K562 (cell line): ENCODE results near the gene IL1B. TPM values are rescaled to one million over a fixed set of nuclear protein-coding genes. Genes with fewer than 3 reads are reported as not detected.

Source experiments
- ATAC-seq: fragments of 200-7000 bp; cut with Tn5 transposase; 3 replicates; pipeline ENCODE4 v1.9.1; 2020; ENCODE audit warnings: moderate library complexity
- BruUV-seq: library from RNA; stranded (reverse); fragments of 400-500 nt; replicated peaks from 2 replicates; lab custom pipeline; 2021; lab: Mats Ljungman, UMichigan
- CTCF ChIA-PET: fragments of 300-600 bp; formaldehyde crosslinking; extraction: SDS; loops from one replicate; lab custom pipeline; 2021; ENCODE audit warnings: low intra/inter-chr PET ratio; lab: Yijun Ruan, JAX
- POLR2A ChIA-PET: fragments of 300-600, 350-650 bp; sonication (Branson Sonifier 250); formaldehyde crosslinking; extraction: SDS; loops from one replicate; lab custom pipeline; 2021; ENCODE audit warnings: antibody characterized with exemption, inconsistent platforms; lab: Yijun Ruan, JAX
- DNase-seq, 4 experiments: peaks; one replicate each; pipeline versions ENCODE4 v3.0.0 to v3.0.0-alpha.2; 2011 to 2018; ENCODE audit warnings: low spot score in 3 of 4, mixed read lengths in 3 of 4; ENCODE audit errors: extremely low read depth in 1 of 4
- FAIRE-seq: peaks from 2 replicates; lab custom pipeline; 2011; peaks lifted over from hg19 to GRCh38; lab: Jason Lieb, UNC
- H2AFZ ChIP-seq: 2 replicates; pipeline ENCODE4 v1.6.0; 2011; ENCODE audit warnings: low read depth, low read length, control low read depth, inconsistent platforms
- H3K27ac ChIP-seq: fragments of 200-600 bp; 3 replicates; pipeline ENCODE4 v1.8.0; 2011; ENCODE audit warnings: low read depth, mild to moderate bottlenecking, control low read depth, inconsistent platforms, low read length, moderate library complexity, mixed read lengths; ENCODE audit errors: extremely low read depth
- H3K27me3 ChIP-seq, 2 experiments: fragments of 300-600 bp in 1 of 2; 2 replicates in 1 of 2; 3 replicates in 1 of 2; pipeline versions ENCODE4 v1.6.0 to v1.8.0; 2011; ENCODE audit warnings: inconsistent platforms in 2 of 2, low read length in 2 of 2, mild to moderate bottlenecking in 1 of 2, mixed read lengths in 1 of 2, moderate library complexity in 1 of 2; ENCODE audit not compliant: control insufficient read depth in 2 of 2, insufficient read depth in 2 of 2
- H3K36me3 ChIP-seq: fragments of 300-600 bp; 3 replicates; pipeline ENCODE4 v1.8.0; 2011; ENCODE audit warnings: mild to moderate bottlenecking, low read length, inconsistent platforms; ENCODE audit not compliant: control insufficient read depth, insufficient read depth
- H3K4me1 ChIP-seq, 2 experiments: fragments of 200-600 bp in 1 of 2; replicated peaks in 1 of 2; 2 replicates in 1 of 2; 3 replicates in 1 of 2; pipeline versions ENCODE4 v1.5.1 to v1.8.0; 2011; ENCODE audit warnings: inconsistent platforms in 2 of 2, low read length in 2 of 2, mild to moderate bottlenecking in 1 of 2, mixed read lengths in 1 of 2, moderate library complexity in 1 of 2; ENCODE audit not compliant: control insufficient read depth in 2 of 2, insufficient read depth in 2 of 2
- H3K4me2 ChIP-seq: 2 replicates; pipeline ENCODE4 v1.6.1; 2011; ENCODE audit warnings: low read length, control low read depth, inconsistent platforms, mixed read lengths; ENCODE audit not compliant: insufficient read depth
- H3K4me3 ChIP-seq: fragments of 200-600 bp; sonication (generic), shearing (Covaris generic); 2 replicates; pipeline ENCODE4 v1.5.1; 2016; ENCODE audit warnings: control low read depth, inconsistent platforms
- H3K79me2 ChIP-seq: fragments of 200-600 bp; 3 replicates; pipeline ENCODE4 v1.8.0; 2011; ENCODE audit warnings: low read length, inconsistent platforms; ENCODE audit not compliant: control insufficient read depth, insufficient read depth
- H3K9ac ChIP-seq, 2 experiments: 2 replicates each; pipeline versions ENCODE4 v1.6.0 to v1.6.1; 2011; ENCODE audit warnings: low read depth in 2 of 2, low read length in 2 of 2, control low read depth in 1 of 2, inconsistent platforms in 1 of 2, mild to moderate bottlenecking in 1 of 2, mixed read lengths in 1 of 2; ENCODE audit not compliant: insufficient read depth in 1 of 2
- H3K9me1 ChIP-seq: one replicate; pipeline ENCODE4 v1.6.0; 2011; ENCODE audit warnings: inconsistent platforms, mild to moderate bottlenecking, low read length, moderate library complexity; ENCODE audit not compliant: control insufficient read depth, insufficient read depth
- H3K9me3 ChIP-seq: replicated peaks from 2 replicates; pipeline ENCODE4 v1.5.1; 2011; ENCODE audit warnings: low read depth, low read length, inconsistent platforms; ENCODE audit not compliant: control insufficient read depth, insufficient read depth
- H4K20me1 ChIP-seq: replicated peaks from 2 replicates; pipeline ENCODE4 v1.6.1; 2011; ENCODE audit warnings: low read length, inconsistent platforms, mixed read lengths; ENCODE audit not compliant: control insufficient read depth, insufficient read depth
- ARHGAP35 ChIP-seq: fragments of 450-650 bp; IDR thresholded peaks from 2 replicates; pipeline ENCODE4 v1.6.1; 2018; ENCODE audit not compliant: partially characterized antibody
- HOMEZ ChIP-seq: fragments of 250-450 bp; sonication (Bioruptor Pico); IDR thresholded peaks from 2 replicates; pipeline ENCODE4 v1.4.0; 2020; ENCODE audit warnings: mild to moderate bottlenecking, moderate library complexity
- ZBED1 ChIP-seq: IDR thresholded peaks from 2 replicates; pipeline ENCODE4 v1.6.1; 2014
- WGBS: fragments of 100-300 bp; shearing (Covaris generic); methylation state at CpG from one replicate; pipeline ENCODE4 v1.1.6; 2016; ENCODE audit warnings: low coverage, mixed read lengths; ENCODE audit not compliant: insufficient coverage; ENCODE audit errors: missing lambda C conversion rate; 5-methylcytosine and 5-hydroxymethylcytosine counted together
- in situ Hi-C: fragments of 300-500 bp; cut with MboI; formaldehyde crosslinking; loops from 4 replicates; pipeline ENCODE4 v1.15.0; 2018; ENCODE audit warnings: inconsistent platforms, mixed read lengths
- intact Hi-C: fragments of 100-400 bp; cut with micrococcal nuclease; formaldehyde crosslinking; loops from 2 replicates; pipeline ENCODE4 v1.14.2; 2022
- polyA plus RNA-seq, 8 experiments: library from polyadenylated mRNA; depleted of rRNA in 4 of 8; stranded (reverse) in 5 of 8; unstranded in 3 of 8; fragments of >200 nt; fragmentation: Nextera tagmentation in 2 of 8; fragmentation: Illumina TruSeq in 1 of 8; extraction: Ambion mirVana in 2 of 8; extraction: Trizol in 1 of 8; gene quantifications; 2 replicates each; pipeline versions ENCODE4 v1.2.1 to v1.2.3, GENCODE V29; 2011 to 2014; ENCODE audit warnings: inconsistent platforms in 1 of 8, missing spikeins in 1 of 8
- total RNA-seq, 7 experiments: library from RNA; depleted of rRNA in 6 of 7; stranded (reverse); fragments of >200 nt in 6 of 7; fragmentation: Illumina TruSeq in 2 of 7; extraction: Trizol in 2 of 7; gene quantifications; 2 replicates each; pipeline versions ENCODE4 v1.2.1 to v1.2.3, GENCODE V29; 2011 to 2021; ENCODE audit warnings: low replicate concordance in 1 of 7
- TF ChIP-seq, protein P1 (sequence below): sonication (generic); formaldehyde crosslinking; IDR thresholded peaks from 2 replicates; pipeline ENCODE4 v1.8.0; 2022; ENCODE audit warnings: mild to moderate bottlenecking, missing genetic modification reagents

Gene IL1B
- total and polyA plus RNA-seq, 9 of the 15 experiments (the other 6 are each of a cell fraction or from before 2014, with no cell fraction given): 0.29 TPM; not detected in 8

DNA sequence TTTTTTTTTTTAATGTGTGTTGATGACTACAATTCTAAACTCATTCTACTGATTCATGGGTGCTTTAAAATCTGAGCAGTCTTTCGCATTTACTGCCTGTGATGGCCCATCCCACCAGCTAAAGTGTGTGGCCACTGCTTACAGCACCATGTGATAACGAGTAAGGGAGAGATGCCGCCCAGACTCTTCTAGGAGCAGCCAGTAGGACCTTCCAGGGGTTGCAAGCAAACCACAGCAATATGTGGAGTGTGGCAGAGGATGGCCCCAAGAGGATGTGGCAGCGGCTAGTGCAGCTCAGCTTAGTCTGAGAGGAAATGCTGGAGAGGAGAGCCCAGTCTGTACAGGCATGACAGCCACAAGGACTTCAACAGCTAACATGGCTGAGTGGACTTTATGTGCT lies 14.9 kb downstream of the IL1B start:
- peaks cover 0 to 9% of the 10 kb centered on the region in 2 experiments; a peak in 1 of 5 replicates for H3K27me3 ChIP-seq
- no peak overlapping the region for H3K27ac ChIP-seq
- no peak overlapping the region for H3K9ac ChIP-seq
- no peaks in the 10 kb centered on the region for H4K20me1 ChIP-seq
- in situ Hi-C loops (no loop called here), intact Hi-C loops (no loop called here)
- CTCF ChIA-PET: no interaction called here
- TF ChIP-seq ZBED1 (no peak), HOMEZ (CRISPR knock-in tag) (no peak), ARHGAP35 (no peak)
- TF ChIP-seq, protein P1, sequence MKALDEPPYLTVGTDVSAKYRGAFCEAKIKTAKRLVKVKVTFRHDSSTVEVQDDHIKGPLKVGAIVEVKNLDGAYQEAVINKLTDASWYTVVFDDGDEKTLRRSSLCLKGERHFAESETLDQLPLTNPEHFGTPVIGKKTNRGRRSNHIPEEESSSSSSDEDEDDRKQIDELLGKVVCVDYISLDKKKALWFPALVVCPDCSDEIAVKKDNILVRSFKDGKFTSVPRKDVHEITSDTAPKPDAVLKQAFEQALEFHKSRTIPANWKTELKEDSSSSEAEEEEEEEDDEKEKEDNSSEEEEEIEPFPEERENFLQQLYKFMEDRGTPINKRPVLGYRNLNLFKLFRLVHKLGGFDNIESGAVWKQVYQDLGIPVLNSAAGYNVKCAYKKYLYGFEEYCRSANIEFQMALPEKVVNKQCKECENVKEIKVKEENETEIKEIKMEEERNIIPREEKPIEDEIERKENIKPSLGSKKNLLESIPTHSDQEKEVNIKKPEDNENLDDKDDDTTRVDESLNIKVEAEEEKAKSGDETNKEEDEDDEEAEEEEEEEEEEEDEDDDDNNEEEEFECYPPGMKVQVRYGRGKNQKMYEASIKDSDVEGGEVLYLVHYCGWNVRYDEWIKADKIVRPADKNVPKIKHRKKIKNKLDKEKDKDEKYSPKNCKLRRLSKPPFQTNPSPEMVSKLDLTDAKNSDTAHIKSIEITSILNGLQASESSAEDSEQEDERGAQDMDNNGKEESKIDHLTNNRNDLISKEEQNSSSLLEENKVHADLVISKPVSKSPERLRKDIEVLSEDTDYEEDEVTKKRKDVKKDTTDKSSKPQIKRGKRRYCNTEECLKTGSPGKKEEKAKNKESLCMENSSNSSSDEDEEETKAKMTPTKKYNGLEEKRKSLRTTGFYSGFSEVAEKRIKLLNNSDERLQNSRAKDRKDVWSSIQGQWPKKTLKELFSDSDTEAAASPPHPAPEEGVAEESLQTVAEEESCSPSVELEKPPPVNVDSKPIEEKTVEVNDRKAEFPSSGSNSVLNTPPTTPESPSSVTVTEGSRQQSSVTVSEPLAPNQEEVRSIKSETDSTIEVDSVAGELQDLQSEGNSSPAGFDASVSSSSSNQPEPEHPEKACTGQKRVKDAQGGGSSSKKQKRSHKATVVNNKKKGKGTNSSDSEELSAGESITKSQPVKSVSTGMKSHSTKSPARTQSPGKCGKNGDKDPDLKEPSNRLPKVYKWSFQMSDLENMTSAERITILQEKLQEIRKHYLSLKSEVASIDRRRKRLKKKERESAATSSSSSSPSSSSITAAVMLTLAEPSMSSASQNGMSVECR: no peak
- TF ChIP-seq, all 486 proteins: peak for 0
- 1% methylated on average over 4 of the region's 4 CpGs for WGBS
- BruUV-seq: no TSS peak
- no peaks in the 10 kb centered on the region for H3K79me2 ChIP-seq
- no peaks in the 10 kb centered on the region for H3K36me3 ChIP-seq
- H3K4me1 ChIP-seq: 0 out of 5 replicates have a peak, but pooled peaks cover 0 to 3% of the 10 kb centered on the region in 2 experiments
- FAIRE-seq (no peak), DNase-seq (no peak), ATAC-seq (peak; percentile 59)
- POLR2A ChIA-PET: interaction anchor here (1.0 to 1.1 kb wide), 2 partner anchors 37 to 59 kb away, joined by 3 read pairs; partner anchors contain the start of gene IL1A
- H2AFZ ChIP-seq: no peak overlapping the region
- H3K9me1 ChIP-seq: no peaks in the 10 kb centered on the region
- H3K9me3 ChIP-seq: no peaks in the 10 kb centered on the region
- H3K4me3 ChIP-seq: no peak overlapping the region
- no peak overlapping the region for H3K4me2 ChIP-seq
